Measurements from ENCODE around the gene THBS2.

THBS2 gene

DNA sequence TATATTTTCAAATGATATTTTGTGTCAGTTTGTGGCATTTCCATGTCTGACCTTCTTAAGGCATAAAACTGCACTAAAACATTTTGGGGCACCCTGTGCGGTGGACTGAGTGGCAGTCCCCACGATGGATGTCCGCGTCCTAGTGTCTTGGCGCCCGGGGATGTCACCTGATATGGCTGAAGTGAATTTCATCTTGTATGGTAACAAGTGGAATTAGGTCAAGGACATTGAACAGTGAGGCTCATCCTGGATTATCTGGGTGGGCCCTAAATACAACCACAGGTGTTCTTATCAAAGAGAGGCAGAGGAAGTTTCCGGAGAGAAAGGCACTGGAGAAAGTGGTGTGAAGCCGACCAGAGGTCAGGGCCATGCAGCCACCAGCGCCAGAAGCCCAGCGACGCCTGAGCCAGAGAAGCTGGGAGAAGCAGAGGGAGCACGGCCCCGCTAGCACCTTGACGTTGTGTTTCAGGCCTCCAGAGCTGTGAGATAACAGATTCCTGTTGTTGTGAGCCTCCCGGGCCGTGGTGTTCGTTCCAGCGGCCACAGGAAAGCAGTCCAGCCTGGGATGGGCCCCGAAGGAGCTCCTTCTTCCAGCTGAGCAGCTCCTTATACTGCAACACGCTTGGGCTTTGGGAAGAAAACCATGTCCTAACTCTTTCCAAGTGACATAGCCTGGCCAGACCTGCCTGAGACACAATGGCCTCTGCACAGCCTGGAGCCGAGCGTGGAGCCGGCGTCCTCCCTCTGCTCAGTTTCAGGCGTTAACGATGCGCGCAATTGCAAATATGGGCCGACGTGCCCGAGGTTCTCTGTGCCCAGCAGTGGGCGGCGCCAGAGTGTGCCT is 22.5 kb downstream of the THBS2 start:
- H3K36me3 ChIP-seq (ENCODE audit: control insufficient read depth in 1 of 2, insufficient read depth in 2 of 2, low read depth in 1 of 2, low read length in 2 of 2): peaks cover 71 to 100% of the 10 kb centered on the region in 2 experiments
- H3K9ac ChIP-seq (ENCODE audit: low read length): peak overlapping the region; percentile 47
- no peak overlapping the region for H4K8ac ChIP-seq (ENCODE audit: low read length)
- no peak overlapping the region for H4K91ac ChIP-seq (ENCODE audit: low read length)
- no peak overlapping the region for H2AFZ ChIP-seq (ENCODE audit: low read depth, low read length)
- H3K4ac ChIP-seq (ENCODE audit: low read depth in 1 of 2, low read length in 2 of 2): no peak overlapping the region
- no peak overlapping the region for H3K14ac ChIP-seq (ENCODE audit: low read length in 2 of 2)
- no peaks in the 10 kb centered on the region for H3K27me3 ChIP-seq (ENCODE audit: control insufficient read depth in 1 of 2, insufficient read depth in 1 of 2, low read length in 2 of 2)
- no peaks in the 10 kb centered on the region for H3K9me3 ChIP-seq (ENCODE audit: control insufficient read depth, low read length)
- H2BK5ac ChIP-seq (ENCODE audit: low read depth, low read length, poor library complexity, severe bottlenecking): no peak overlapping the region
- DNase-seq: no peak
- no peak overlapping the region for H3K4me2 ChIP-seq (ENCODE audit: low read length, poor library complexity, severe bottlenecking)
- H2BK120ac ChIP-seq (ENCODE audit: low read depth, low read length): no peak overlapping the region
- H2AK5ac ChIP-seq (ENCODE audit: low read length, severe bottlenecking): no peak overlapping the region
- no peaks in the 10 kb centered on the region for H3K4me1 ChIP-seq (ENCODE audit: control insufficient read depth, insufficient read depth, low read depth, low read length)
- H3K23ac ChIP-seq (ENCODE audit: low read length in 2 of 2): no peak overlapping the region
- no peak overlapping the region for H3K27ac ChIP-seq (ENCODE audit: low read length, poor library complexity, severe bottlenecking)
- 88% methylated on average over 33 of the region's 33 CpGs for WGBS
- H2BK15ac ChIP-seq (ENCODE audit: low read depth, poor library complexity, severe bottlenecking): no peak overlapping the region
- H3K79me1 ChIP-seq (replicated peaks; ENCODE audit: low read length, poor library complexity, severe bottlenecking): no peaks in the 10 kb centered on the region
- no peak overlapping the region for H3K18ac ChIP-seq (ENCODE audit: low read depth in 1 of 2, low read length in 2 of 2)
- H2BK12ac ChIP-seq (ENCODE audit: low read length in 2 of 2): no peak overlapping the region
- peak overlapping the region in 1 of 2 experiments; percentile 2 for H3K4me3 ChIP-seq (ENCODE audit: insufficient read depth in 1 of 2, low read depth in 1 of 2, low read length in 2 of 2)

GRCh38 chr6:169230322-169230665 is 23.4 kb downstream of the THBS2 start:
- no peak overlapping the region for H3K23ac ChIP-seq (ENCODE audit: low read length in 2 of 2)

GRCh38 chr6:169229615-169230321 is 23.9 kb downstream of the THBS2 start:
- Histone ChIP-seq H3K79me1 (replicated peaks; ENCODE audit: low read length, poor library complexity, severe bottlenecking) (no peaks in the 10 kb centered on the region), H3K9ac (ENCODE audit: low read length) (peak overlapping the region; percentile 65), H2BK5ac (ENCODE audit: low read depth, low read length, poor library complexity, severe bottlenecking) (no peak overlapping the region), H2AFZ (ENCODE audit: low read depth, low read length) (no peak overlapping the region), H3K4ac (ENCODE audit: low read depth in 1 of 2, low read length in 2 of 2) (no peak overlapping the region), H3K9me3 (ENCODE audit: control insufficient read depth, low read length) (peaks cover 4% of the 10 kb centered on the region), H3K14ac (ENCODE audit: low read length in 2 of 2) (no peak overlapping the region), H3K23ac (ENCODE audit: low read length in 2 of 2) (no peak overlapping the region), H3K18ac (ENCODE audit: low read depth in 1 of 2, low read length in 2 of 2) (no peak overlapping the region), H2AK5ac (ENCODE audit: low read length, severe bottlenecking) (no peak overlapping the region), H4K91ac (ENCODE audit: low read length) (no peak overlapping the region), H2BK15ac (ENCODE audit: low read depth, poor library complexity, severe bottlenecking) (no peak overlapping the region), H2BK12ac (ENCODE audit: low read length in 2 of 2) (no peak overlapping the region), H3K4me2 (ENCODE audit: low read length, poor library complexity, severe bottlenecking) (no peak overlapping the region), H3K27me3 (ENCODE audit: control insufficient read depth in 1 of 2, insufficient read depth in 1 of 2, low read length in 2 of 2) (no peaks in the 10 kb centered on the region), H3K36me3 (ENCODE audit: control insufficient read depth in 1 of 2, insufficient read depth in 2 of 2, low read depth in 1 of 2, low read length in 2 of 2) (peaks cover 76 to 100% of the 10 kb centered on the region in 2 experiments), H3K4me3 (ENCODE audit: insufficient read depth in 1 of 2, low read depth in 1 of 2, low read length in 2 of 2) (no peak overlapping the region), H3K27ac (ENCODE audit: low read length, poor library complexity, severe bottlenecking) (no peak overlapping the region), H2BK120ac (ENCODE audit: low read depth, low read length) (no peak overlapping the region), H3K4me1 (ENCODE audit: control insufficient read depth, insufficient read depth, low read depth, low read length) (no peaks in the 10 kb centered on the region), H4K8ac (ENCODE audit: low read length) (no peak overlapping the region)
- DNase-seq: no peak
- 89% methylated on average over 12 of the region's 13 CpGs for WGBS

More at GRCh38 chr6:169230322-169230665, 23.4 kb downstream of the THBS2 start:
- Histone ChIP-seq H3K9me3 (ENCODE audit: control insufficient read depth, low read length) (no peaks in the 10 kb centered on the region), H3K14ac (ENCODE audit: low read length in 2 of 2) (no peak overlapping the region), H3K27me3 (ENCODE audit: control insufficient read depth in 1 of 2, insufficient read depth in 1 of 2, low read length in 2 of 2) (no peaks in the 10 kb centered on the region), H2BK12ac (ENCODE audit: low read length in 2 of 2) (no peak overlapping the region), H4K8ac (ENCODE audit: low read length) (no peak overlapping the region), H4K91ac (ENCODE audit: low read length) (no peak overlapping the region), H3K18ac (ENCODE audit: low read depth in 1 of 2, low read length in 2 of 2) (no peak overlapping the region), H3K4ac (ENCODE audit: low read depth in 1 of 2, low read length in 2 of 2) (no peak overlapping the region), H3K4me1 (ENCODE audit: control insufficient read depth, insufficient read depth, low read depth, low read length) (no peaks in the 10 kb centered on the region), H3K36me3 (ENCODE audit: control insufficient read depth in 1 of 2, insufficient read depth in 2 of 2, low read depth in 1 of 2, low read length in 2 of 2) (peaks cover 76 to 100% of the 10 kb centered on the region in 2 experiments), H3K9ac (ENCODE audit: low read length) (peak overlapping the region; percentile 65), H2AK5ac (ENCODE audit: low read length, severe bottlenecking) (no peak overlapping the region), H2AFZ (ENCODE audit: low read depth, low read length) (no peak overlapping the region), H3K4me2 (ENCODE audit: low read length, poor library complexity, severe bottlenecking) (no peak overlapping the region), H3K79me1 (replicated peaks; ENCODE audit: low read length, poor library complexity, severe bottlenecking) (no peaks in the 10 kb centered on the region), H3K4me3 (ENCODE audit: insufficient read depth in 1 of 2, low read depth in 1 of 2, low read length in 2 of 2) (no peak overlapping the region), H3K27ac (ENCODE audit: low read length, poor library complexity, severe bottlenecking) (no peak overlapping the region), H2BK15ac (ENCODE audit: low read depth, poor library complexity, severe bottlenecking) (no peak overlapping the region), H2BK120ac (ENCODE audit: low read depth, low read length) (no peak overlapping the region), H2BK5ac (ENCODE audit: low read depth, low read length, poor library complexity, severe bottlenecking) (no peak overlapping the region)
- 90% methylated on average over 6 of the region's 9 CpGs for WGBS
- DNase-seq: no peak

DNA sequence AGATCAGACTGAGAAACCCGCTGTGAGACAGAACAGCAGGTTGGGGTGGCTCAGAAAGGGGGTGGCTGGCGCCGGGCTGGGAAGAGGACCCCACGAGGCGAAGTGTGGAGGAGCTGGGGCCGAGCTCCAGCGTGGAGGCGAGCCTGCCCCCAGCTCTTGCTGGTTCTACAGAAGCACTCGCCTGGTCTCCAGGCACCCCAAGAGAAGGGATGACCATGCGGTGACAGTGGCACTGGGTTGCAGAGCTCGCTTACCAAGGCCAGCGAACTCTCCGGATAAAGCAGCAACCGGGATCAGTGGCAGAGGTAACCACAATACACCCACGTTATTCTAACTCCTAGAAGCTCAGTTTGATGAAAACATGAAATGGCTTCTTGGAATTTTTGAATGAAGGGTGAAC is 26.5 kb downstream of the THBS2 start:
- DNase-seq: no peak
- H3K23ac ChIP-seq (ENCODE audit: low read length in 2 of 2): no peak overlapping the region
- no peak overlapping the region for H3K14ac ChIP-seq (ENCODE audit: low read length in 2 of 2)
- no peak overlapping the region for H3K4me3 ChIP-seq (ENCODE audit: insufficient read depth in 1 of 2, low read depth in 1 of 2, low read length in 2 of 2)
- H3K4me2 ChIP-seq (ENCODE audit: low read length, poor library complexity, severe bottlenecking): no peak overlapping the region
- H3K18ac ChIP-seq (ENCODE audit: low read depth in 1 of 2, low read length in 2 of 2): no peak overlapping the region
- H3K36me3 ChIP-seq (ENCODE audit: control insufficient read depth in 1 of 2, insufficient read depth in 2 of 2, low read depth in 1 of 2, low read length in 2 of 2): peaks cover 69 to 100% of the 10 kb centered on the region in 2 experiments
- peaks cover 2% of the 10 kb centered on the region for H3K4me1 ChIP-seq (ENCODE audit: control insufficient read depth, insufficient read depth, low read depth, low read length)
- no peak overlapping the region for H3K4ac ChIP-seq (ENCODE audit: low read depth in 1 of 2, low read length in 2 of 2)
- H3K9me3 ChIP-seq (ENCODE audit: control insufficient read depth, low read length): peaks cover 5% of the 10 kb centered on the region
- no peak overlapping the region for H3K9ac ChIP-seq (ENCODE audit: low read length)
- no peak overlapping the region for H2BK120ac ChIP-seq (ENCODE audit: low read depth, low read length)
- no peak overlapping the region for H2BK5ac ChIP-seq (ENCODE audit: low read depth, low read length, poor library complexity, severe bottlenecking)
- no peak overlapping the region for H2BK12ac ChIP-seq (ENCODE audit: low read length in 2 of 2)
- no peak overlapping the region for H2AK5ac ChIP-seq (ENCODE audit: low read length, severe bottlenecking)
- no peaks in the 10 kb centered on the region for H3K79me1 ChIP-seq (replicated peaks; ENCODE audit: low read length, poor library complexity, severe bottlenecking)
- no peak overlapping the region for H2AFZ ChIP-seq (ENCODE audit: low read depth, low read length)
- no peak overlapping the region for H4K8ac ChIP-seq (ENCODE audit: low read length)
- 90% methylated on average over 10 of the region's 15 CpGs for WGBS
- H3K27me3 ChIP-seq (ENCODE audit: control insufficient read depth in 1 of 2, insufficient read depth in 1 of 2, low read length in 2 of 2): no peaks in the 10 kb centered on the region
- H3K27ac ChIP-seq (ENCODE audit: low read length, poor library complexity, severe bottlenecking): no peak overlapping the region
- no peak overlapping the region for H4K91ac ChIP-seq (ENCODE audit: low read length)
- H2BK15ac ChIP-seq (ENCODE audit: low read depth, poor library complexity, severe bottlenecking): no peak overlapping the region
